HTERT RPE-1 (cell line): ENCODE measurements around the gene TMEM209.
"Not testable (repeated sequence)": the region's sequence is repeated elsewhere in the genome, so short reads cannot be mapped to it uniquely, and the experiment has no call there.

Source experiments
- in situ Hi-C: fragments of 300-500 bp; cut with MboI; formaldehyde crosslinking; loops from 4 replicates; pipeline ENCODE4 v1.14.3; 2020; ENCODE audit warnings: low sequenced_read_pairs

Gene TMEM209

GRCh38 chr7:130205084-130205947 is at the start of gene TMEM209:
Gene TMEM209, minus strand, starts transcription at chr7:130205406. Its CDS starts 31 bp downstream, at chr7:130205375.
- in situ Hi-C loops: no loop called here

GRCh38 chr7:130254555-130254954 is 49.3 kb upstream of the TMEM209 start:
- in situ Hi-C loops: no loop called here

GRCh38 chr7:130249626-130250025 is 44.4 kb upstream of the TMEM209 start:
- in situ Hi-C loops: not testable (repeated sequence)

- in situ Hi-C loops: not testable (repeated sequence)
Measured at GRCh38 chr7:130248842-130249241, 43.6 kb upstream of the TMEM209 start.

- in situ Hi-C loops: not testable (repeated sequence)
Measured at GRCh38 chr7:130246491-130246890, 41.3 kb upstream of the TMEM209 start.

- in situ Hi-C loops: not testable (repeated sequence)
Measured at GRCh38 chr7:130243486-130243885, 38.3 kb upstream of the TMEM209 start.

GRCh38 chr7:130242198-130243014 is 37.2 kb upstream of the TMEM209 start:
- in situ Hi-C loops: no loop called here

- in situ Hi-C loops: no loop called here
Measured at GRCh38 chr7:130240240-130240639, 35.0 kb upstream of the TMEM209 start.

- in situ Hi-C loops: not testable (repeated sequence)
Measured at GRCh38 chr7:130236361-130236760, 31.2 kb upstream of the TMEM209 start.

GRCh38 chr7:130234078-130234477 is 28.9 kb upstream of the TMEM209 start:
- in situ Hi-C loops: no loop called here

GRCh38 chr7:130232209-130232608 is 27.0 kb upstream of the TMEM209 start:
- in situ Hi-C loops: no loop called here

- in situ Hi-C loops: no loop called here
Measured at GRCh38 chr7:130231792-130232191, 26.6 kb upstream of the TMEM209 start.

- in situ Hi-C loops: not testable (repeated sequence)
Measured at GRCh38 chr7:130229981-130230380, 24.8 kb upstream of the TMEM209 start.

GRCh38 chr7:130228840-130229502 is 23.8 kb upstream of the TMEM209 start:
- in situ Hi-C loops: no loop called here

- in situ Hi-C loops: no loop called here
Measured at GRCh38 chr7:130227883-130228575, 22.8 kb upstream of the TMEM209 start.

- in situ Hi-C loops: no loop called here
Measured at GRCh38 chr7:130226333-130226732, 21.1 kb upstream of the TMEM209 start.

GRCh38 chr7:130224923-130225322 is 19.7 kb upstream of the TMEM209 start:
- in situ Hi-C loops: not testable (repeated sequence)

- in situ Hi-C loops: no loop called here
Measured at GRCh38 chr7:130224210-130224609, 19.0 kb upstream of the TMEM209 start.

GRCh38 chr7:130223646-130224045 is 18.4 kb upstream of the TMEM209 start:
- in situ Hi-C loops: no loop called here

- in situ Hi-C loops: no loop called here
Measured at GRCh38 chr7:130221746-130222145, 16.5 kb upstream of the TMEM209 start.

- in situ Hi-C loops: no loop called here
Measured at GRCh38 chr7:130219871-130220270, 14.7 kb upstream of the TMEM209 start.
